Fibroblast of mammary gland (primary cell): Measurements from ENCODE around the gene ZNF831.

Experiments
- DNase-seq: peaks from one replicate; pipeline ENCODE4 v3.0.0-alpha.2; 2010; ENCODE audit warnings: low read depth
- H3K4me3 ChIP-seq: 2 replicates; pipeline ENCODE4 v1.5.1; 2011; ENCODE audit warnings: low read depth, mild to moderate bottlenecking, low read length, moderate library complexity; ENCODE audit not compliant: control insufficient read depth
- CTCF ChIP-seq: conservative IDR thresholded peaks from 2 replicates; pipeline ENCODE4 v1.5.1; 2011; ENCODE audit warnings: low read depth, low read length, inconsistent platforms; ENCODE audit not compliant: control insufficient read depth, insufficient read depth

The ZNF831 gene

GRCh38 chr20:59192533-59192896 lies 28.9 kb downstream of the ZNF831 start:
- no peak for DNase-seq
- no peak overlapping the region for H3K4me3 ChIP-seq
- TF ChIP-seq CTCF: no peak

GRCh38 chr20:59193325-59193724 lies 29.7 kb downstream of the ZNF831 start:
- H3K4me3 ChIP-seq: no peak overlapping the region
- no peak for DNase-seq
- no peak for TF ChIP-seq CTCF

- no peak overlapping the region for H3K4me3 ChIP-seq
- TF ChIP-seq CTCF: no peak
- no peak for DNase-seq
These were observed 30.7 kb downstream of the ZNF831 start for GRCh38 chr20:59194023-59194935.

GRCh38 chr20:59195316-59195993 lies 31.8 kb downstream of the ZNF831 start:
- DNase-seq: no peak
- TF ChIP-seq CTCF: no peak
- H3K4me3 ChIP-seq: no peak overlapping the region

- DNase-seq: no peak
- no peak for TF ChIP-seq CTCF
- no peak overlapping the region for H3K4me3 ChIP-seq
These were observed 40.7 kb downstream of the ZNF831 start for GRCh38 chr20:59204165-59204894.

- TF ChIP-seq CTCF: no peak
- no peak overlapping the region for H3K4me3 ChIP-seq
- no peak for DNase-seq
These were observed 41.4 kb downstream of the ZNF831 start for GRCh38 chr20:59205044-59205443.
